Midbrain (tissue), 1 donor: ENCODE results near the gene SAPCD2.
"Not testable (repeated sequence)": the region's sequence is repeated elsewhere in the genome, so short reads cannot be mapped to it uniquely, and the experiment has no call there.

Experiments
- DNase-seq: peaks from one replicate; lab custom pipeline; 2025; lab: John Stamatoyannopoulos, UW

Gene SAPCD2

GRCh38 chr9:137070201-137070905 is at the start of gene SAPCD2:
Gene SAPCD2, minus strand, starts transcription at chr9:137070557. Its CDS starts 97 bp downstream, at chr9:137070460.
- peak; percentile 90 for DNase-seq

- DNase-seq: not testable (repeated sequence)
Observed at GRCh38 chr9:137118092-137118603, 47.8 kb upstream of the SAPCD2 start.

GRCh38 chr9:137117269-137117731 is 46.9 kb upstream of the SAPCD2 start:
- no peak for DNase-seq

GRCh38 chr9:137116728-137117127 is 46.4 kb upstream of the SAPCD2 start:
- DNase-seq: no peak

- DNase-seq: peak; percentile 12
Observed at GRCh38 chr9:137116027-137116507, 45.7 kb upstream of the SAPCD2 start.

GRCh38 chr9:137115394-137116026 is 45.2 kb upstream of the SAPCD2 start:
- DNase-seq: no peak

- peak; percentile 82 for DNase-seq
Observed at GRCh38 chr9:137114613-137115393, 44.4 kb upstream of the SAPCD2 start, which contains the start of gene DPP7. Gene DPP7, minus strand, starts transcription at chr9:137114733. Its CDS starts 20 bp downstream, at chr9:137114713.

GRCh38 chr9:137114220-137114612 is 43.9 kb upstream of the SAPCD2 start:
- DNase-seq: no peak

GRCh38 chr9:137113385-137114159 is 43.2 kb upstream of the SAPCD2 start:
- DNase-seq: no peak

GRCh38 chr9:137112564-137113384 is 42.4 kb upstream of the SAPCD2 start:
- no peak for DNase-seq

- no peak for DNase-seq
Observed at GRCh38 chr9:137111788-137112563, 41.6 kb upstream of the SAPCD2 start.

- no peak for DNase-seq
Observed at GRCh38 chr9:137110911-137111787, 40.8 kb upstream of the SAPCD2 start.

- DNase-seq: no peak
Observed at GRCh38 chr9:137110147-137110910, 40.0 kb upstream of the SAPCD2 start.

GRCh38 chr9:137109250-137110146 is 39.1 kb upstream of the SAPCD2 start:
- no peak for DNase-seq

- DNase-seq: no peak
Observed at GRCh38 chr9:137108608-137109249, 38.4 kb upstream of the SAPCD2 start.

- no peak for DNase-seq
Observed at GRCh38 chr9:137107982-137108381, 37.6 kb upstream of the SAPCD2 start.
